ENCODE results near the gene PPM1E. TPM values are rescaled to one million over a fixed set of nuclear protein-coding genes. Genes with fewer than 3 reads are reported as not detected.

PPM1E gene
- total RNA-seq, 1 experiment from 2014 or later: 7.1 TPM

- H2BK12ac ChIP-seq (ENCODE audit: insufficient read length, low read depth, low read length): no peak overlapping the region
- no peak overlapping the region for H3K4me3 Mint-ChIP-seq
- WGBS (ENCODE audit: extremely low coverage, insufficient read length, low lambda C conversion rate): no CpG with 5 or more reads among the region's 1 CpG
Measured at GRCh38 chr17:59018019-59018418, 262.4 kb downstream of the PPM1E start.

More at GRCh38 chr17:59018019-59018418, 262.4 kb downstream of the PPM1E start:
- H3K27ac ChIP-seq (ENCODE audit: insufficient read length, low read depth, low read length): no peak overlapping the region
- no peak overlapping the region for H4K91ac ChIP-seq (ENCODE audit: insufficient read length, low read depth, low read length)
- no peaks in the 10 kb centered on the region for H3K4me1 ChIP-seq (ENCODE audit: insufficient read depth, low read length)
- H2AK5ac ChIP-seq (ENCODE audit: insufficient read length, low read length): no peak overlapping the region
- H3K14ac ChIP-seq (ENCODE audit: insufficient read depth, low read length): no peak overlapping the region
- no peak overlapping the region for H2BK20ac ChIP-seq (ENCODE audit: low read depth, low read length, poor library complexity, severe bottlenecking)
- H3K9me3 Mint-ChIP-seq: no peaks in the 10 kb centered on the region; a peak in 2 of 5 replicates
- no peak overlapping the region for H3K27ac Mint-ChIP-seq
- H3K27me3 Mint-ChIP-seq (ENCODE audit: low read depth): no peaks in the 10 kb centered on the region
- no peak overlapping the region for H3K56ac ChIP-seq (ENCODE audit: insufficient read length, low read depth, low read length)
- no peaks in the 10 kb centered on the region for H4K20me1 ChIP-seq (ENCODE audit: control insufficient read depth, insufficient read depth, insufficient read length)
- H2BK120ac ChIP-seq (ENCODE audit: low read depth, low read length, poor library complexity, severe bottlenecking): no peak overlapping the region
- H3K9me3 ChIP-seq (ENCODE audit: control insufficient read depth, low read depth, low read length): no peaks in the 10 kb centered on the region
- no peak overlapping the region for H4K5ac ChIP-seq (ENCODE audit: insufficient read length, low read depth, low read length)
- H2AFZ ChIP-seq (ENCODE audit: low read length): no peak overlapping the region
- DNase-seq: no peak
- no peak overlapping the region for H2BK15ac ChIP-seq (ENCODE audit: low read depth, low read length)
- H3K4me1 Mint-ChIP-seq: no peaks in the 10 kb centered on the region
- H3K4me2 ChIP-seq (ENCODE audit: insufficient read depth, insufficient read length, low read length): no peak overlapping the region
- H4K8ac ChIP-seq (replicated peaks; ENCODE audit: insufficient read length, low read depth, low read length): no peak overlapping the region
- no peaks in the 10 kb centered on the region for H3K23me2 ChIP-seq (ENCODE audit: insufficient read length, low read depth, low read length, poor library complexity, severe bottlenecking)
- H3K18ac ChIP-seq (ENCODE audit: insufficient read length, low read depth, low read length): no peak overlapping the region
- no peak overlapping the region for H2BK5ac ChIP-seq (ENCODE audit: insufficient read length, low read length)
- peaks cover 11 to 46% (median 38%) of the 10 kb centered on the region in 3 experiments; a peak in 6 of 7 replicates for H3K36me3 Mint-ChIP-seq (ENCODE audit: insufficient read depth in 1 of 3, low read depth in 3 of 3)
- no peak overlapping the region for H3K23ac ChIP-seq (ENCODE audit: insufficient read length, low read depth, low read length)
- no peak overlapping the region for H3K9ac ChIP-seq (ENCODE audit: extremely low read depth, insufficient read length, low read length)
- no peaks in the 10 kb centered on the region for H3K27me3 ChIP-seq (ENCODE audit: insufficient read depth, low read length)
- TF ChIP-seq CTCF (conservative IDR thresholded peaks at IDR 0.05): no peak
- H3K79me2 ChIP-seq (ENCODE audit: insufficient read depth, low read length): no peaks in the 10 kb centered on the region; the same call in 1 of the 2 replicates
- no peak overlapping the region for H3K4ac ChIP-seq (ENCODE audit: low read depth, low read length)
- no peaks in the 10 kb centered on the region for H3K79me1 ChIP-seq (ENCODE audit: insufficient read depth, low read depth, low read length, poor library complexity, severe bottlenecking)
- no peak overlapping the region for H3T11ph ChIP-seq (ENCODE audit: low read length)

Data from H9 (cell line).